ENCODE results near the gene OTP.
"Not testable (repeated sequence)": the region's sequence is repeated elsewhere in the genome, so short reads cannot be mapped to it uniquely, and the experiment has no call there.

Gene OTP

DNA sequence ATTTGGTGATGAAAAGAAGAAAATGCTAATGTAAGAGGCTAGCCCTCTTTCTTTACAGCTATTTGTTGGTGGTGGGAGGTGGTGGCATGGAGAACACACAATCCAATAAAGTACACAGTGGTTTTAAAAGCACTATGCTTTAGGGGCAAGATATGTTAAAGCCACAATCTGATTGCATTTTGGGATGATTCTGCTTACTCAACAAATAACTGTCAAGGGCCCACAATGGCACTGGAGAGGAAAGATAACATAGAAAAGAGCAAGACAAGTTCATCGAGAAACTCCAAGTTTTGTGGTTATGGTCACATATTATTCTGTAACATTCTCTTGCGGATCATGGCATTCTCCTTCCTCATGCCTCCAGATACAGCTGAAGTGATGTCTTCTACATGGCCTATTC is 38.8 kb downstream of the OTP start:
- no peak for DNase-seq

GRCh38 chr5:77590347-77590746 is 48.2 kb downstream of the OTP start:
- no peak for DNase-seq

DNA sequence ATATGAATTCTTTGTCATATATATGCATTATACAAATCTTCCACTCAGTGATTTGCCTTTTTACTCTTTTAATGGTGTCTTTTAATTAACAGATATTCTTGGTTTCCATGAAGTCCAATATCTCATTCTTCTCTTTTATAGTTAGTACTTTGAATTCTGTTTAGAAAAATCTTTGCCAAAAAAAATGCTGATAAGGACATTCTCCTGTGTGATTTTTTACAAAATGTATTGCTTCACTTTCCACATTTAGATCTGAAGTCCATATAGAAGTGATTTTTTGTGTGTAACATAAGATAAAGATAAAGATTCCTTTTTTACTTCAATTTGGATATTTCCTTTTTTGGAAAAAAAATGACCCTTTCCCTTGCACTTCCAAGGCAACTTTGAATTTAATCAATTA is 50.3 kb downstream of the OTP start:
- DNase-seq: no peak

DNA sequence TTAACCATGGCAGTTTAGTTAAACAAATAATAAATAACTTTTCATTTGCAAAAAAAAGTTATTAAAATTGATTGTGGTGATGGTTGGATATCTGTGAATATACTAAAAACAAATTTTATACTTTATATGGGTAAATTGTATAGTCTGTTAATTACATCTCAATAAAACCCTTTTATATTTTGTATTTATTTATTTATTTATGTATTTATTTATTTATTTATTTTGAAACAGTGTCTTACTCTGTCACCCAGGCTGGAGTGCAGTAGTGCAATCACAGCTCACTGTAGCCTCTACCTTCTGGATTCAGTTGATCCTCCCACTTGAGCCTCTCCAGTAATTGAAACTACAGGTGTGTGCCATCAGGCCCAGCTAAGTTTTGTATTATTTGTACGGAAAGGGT is 52.4 kb downstream of the OTP start:
- no peak for DNase-seq

- DNase-seq: not testable (repeated sequence)
Observed at GRCh38 chr5:77582143-77582542, 56.4 kb downstream of the OTP start.
